Adrenal gland (tissue), 12 donors: ENCODE data around the gene HMGN4. TPM values are rescaled to one million over a fixed set of nuclear protein-coding genes. Genes with fewer than 3 reads are reported as not detected.

Source experiments
- DNase-seq, 7 donors: peaks; one replicate each; pipeline ENCODE4 v3.0.0-alpha.2; 2019 to 2020
- H3K27ac ChIP-seq, 5 donors: fragments of 200-600 bp; sonication (generic) in 4 of 5; 1 replicate in 3 of 5; 2 replicates in 2 of 5; pipeline versions ENCODE4 v1.5.1 to v1.8.0; 2016 to 2020; ENCODE audit warnings: mild to moderate bottlenecking in 1 of 5
- H3K27me3 ChIP-seq: fragments of 200-600 bp; 2 replicates; pipeline ENCODE4 v1.8.0; 2021
- H3K36me3 ChIP-seq, 2 donors: fragments of 200-600 bp; replicated peaks in 1 of 2; 1 replicate in 1 of 2; 2 replicates in 1 of 2; pipeline versions ENCODE4 v1.5.1 to v1.8.0; 2018 to 2022
- H3K4me1 ChIP-seq, 2 donors: fragments of 200-600 bp; replicated peaks in 1 of 2; 1 replicate in 1 of 2; 2 replicates in 1 of 2; pipeline versions ENCODE4 v1.5.1 to v1.8.0; 2018 to 2021
- H3K4me3 ChIP-seq, 4 donors: fragments of 200-600 bp; sonication (generic) in 3 of 4; one replicate each; pipeline ENCODE4 v1.5.1; 2016 to 2018
- H3K9me3 ChIP-seq, 3 donors: fragments of 200-600 bp; sonication (generic) in 1 of 3; replicated peaks in 1 of 3; 1 replicate in 2 of 3; 2 replicates in 1 of 3; pipeline versions ENCODE4 v1.5.1 to v1.8.0; 2016 to 2021
- POLR2A ChIP-seq, 2 donors: fragments of 450-650 bp; IDR thresholded peaks; one replicate each; pipeline ENCODE4 v1.6.1; 2017; ENCODE audit warnings: antibody characterized with exemption in 2 of 2, mild to moderate bottlenecking in 2 of 2, moderate library complexity in 1 of 2
- WGBS, 4 donors: extraction: QIAGEN DNeasy Blood & Tissue Kit in 2 of 4; methylation state at CpG; one replicate each; pipeline versions ENCODE4 v1.1.5 to v1.1.7; 2013 to 2017; 5-methylcytosine and 5-hydroxymethylcytosine counted together
- intact Hi-C, 2 donors: fragments of 100-400 bp; cut with DNase I; formaldehyde crosslinking; loops; one replicate each; pipeline versions ENCODE4 v1.14.1 to v1.15.0; 2022 to 2023
- polyA plus RNA-seq, 3 donors: library from polyadenylated mRNA; stranded (reverse); fragments of 200-250 nt in 2 of 3; fragments of 350-450 nt in 1 of 3; fragmentation: Illumina TruSeq in 1 of 3; extraction: RNeasy Lipid Tissue Mini Kit (QIAGEN cat#74804) in 1 of 3; gene quantifications; one replicate each; pipeline ENCODE4 v1.2.3, GENCODE V29; 2013 to 2014
- total RNA-seq, 9 donors: library from RNA; depleted of rRNA in 4 of 9; stranded (reverse); fragments of >200 nt in 4 of 9; fragments of 120-200 nt in 1 of 9; fragmentation: NEBNext Ultra II Directional in 1 of 9; extraction: Animal tissue kit (Norgen Biotek cat#: 25700) in 1 of 9; gene quantifications; one replicate each; pipeline versions ENCODE4 v1.1.0 to v1.2.4, GENCODE V29; 2013 to 2023
- TF ChIP-seq, protein P1 (sequence below), 6 experiments: fragments of 450-650 bp in 4 of 6; fragments of 200-600 bp in 2 of 6; sonication (generic) in 1 of 6; IDR thresholded peaks; 1 replicate in 5 of 6; 2 replicates in 1 of 6; pipeline versions ENCODE4 v1.5.1 to v1.8.0; 2016 to 2021; ENCODE audit warnings: antibody characterized with exemption in 6 of 6, mild to moderate bottlenecking in 2 of 6, moderate library complexity in 1 of 6
- donor health status: healthy with polysubstance abuse.
- donor health status: Bipolar disorder and iron deficiency.
- donor health status: DM: yes; HTN: yes; CAD: no.
- donor health status: DM: no; HTN: no; CAD: no.
- donor health status: DM: no; HTN: no; CAD: no.
- donor health status: DM: yes; HTN: yes; CAD: no.

The HMGN4 gene
- total and polyA plus RNA-seq, 12 donors, result 13.9 to 68.9 (median 46.2) TPM

DNA sequence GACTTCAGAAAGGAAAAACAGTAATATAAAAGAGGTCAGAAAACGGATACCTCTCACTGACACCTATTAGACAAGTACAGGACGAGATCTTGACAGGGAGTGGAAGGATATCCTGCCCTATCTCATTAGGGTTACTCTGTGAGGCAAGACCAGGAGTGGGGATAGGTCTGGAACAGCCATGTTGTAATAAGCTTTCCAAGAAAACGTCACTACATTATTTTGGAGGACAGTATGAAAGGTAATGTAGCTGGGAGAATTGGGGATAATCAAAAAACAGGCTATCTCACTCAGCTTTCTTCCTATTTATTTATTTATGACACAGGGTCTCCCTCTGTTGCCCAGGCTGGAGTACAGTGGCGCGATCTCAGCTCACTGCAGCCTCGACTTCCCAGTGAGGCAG lies 25.3 kb downstream of the HMGN4 start:
- Histone ChIP-seq H3K4me3 (no peak overlapping the region), H3K27me3 (no peaks in the 10 kb centered on the region), H3K27ac (no peak overlapping the region), H3K36me3 (no peaks in the 10 kb centered on the region), H3K4me1 (no peaks in the 10 kb centered on the region), H3K9me3 (no peaks in the 10 kb centered on the region)
- WGBS, 4 donors, result 67 to 73% (median 71%) methylated on average over 6 of the region's 6 CpGs
- DNase-seq, result no peak
- intact Hi-C loops, result no loop called here
- TF ChIP-seq POLR2A (IDR thresholded peaks at IDR 0.05), result no peak
- TF ChIP-seq, protein P1, sequence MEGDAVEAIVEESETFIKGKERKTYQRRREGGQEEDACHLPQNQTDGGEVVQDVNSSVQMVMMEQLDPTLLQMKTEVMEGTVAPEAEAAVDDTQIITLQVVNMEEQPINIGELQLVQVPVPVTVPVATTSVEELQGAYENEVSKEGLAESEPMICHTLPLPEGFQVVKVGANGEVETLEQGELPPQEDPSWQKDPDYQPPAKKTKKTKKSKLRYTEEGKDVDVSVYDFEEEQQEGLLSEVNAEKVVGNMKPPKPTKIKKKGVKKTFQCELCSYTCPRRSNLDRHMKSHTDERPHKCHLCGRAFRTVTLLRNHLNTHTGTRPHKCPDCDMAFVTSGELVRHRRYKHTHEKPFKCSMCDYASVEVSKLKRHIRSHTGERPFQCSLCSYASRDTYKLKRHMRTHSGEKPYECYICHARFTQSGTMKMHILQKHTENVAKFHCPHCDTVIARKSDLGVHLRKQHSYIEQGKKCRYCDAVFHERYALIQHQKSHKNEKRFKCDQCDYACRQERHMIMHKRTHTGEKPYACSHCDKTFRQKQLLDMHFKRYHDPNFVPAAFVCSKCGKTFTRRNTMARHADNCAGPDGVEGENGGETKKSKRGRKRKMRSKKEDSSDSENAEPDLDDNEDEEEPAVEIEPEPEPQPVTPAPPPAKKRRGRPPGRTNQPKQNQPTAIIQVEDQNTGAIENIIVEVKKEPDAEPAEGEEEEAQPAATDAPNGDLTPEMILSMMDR (IDR thresholded peaks at IDR 0.05), result no peak

DNA sequence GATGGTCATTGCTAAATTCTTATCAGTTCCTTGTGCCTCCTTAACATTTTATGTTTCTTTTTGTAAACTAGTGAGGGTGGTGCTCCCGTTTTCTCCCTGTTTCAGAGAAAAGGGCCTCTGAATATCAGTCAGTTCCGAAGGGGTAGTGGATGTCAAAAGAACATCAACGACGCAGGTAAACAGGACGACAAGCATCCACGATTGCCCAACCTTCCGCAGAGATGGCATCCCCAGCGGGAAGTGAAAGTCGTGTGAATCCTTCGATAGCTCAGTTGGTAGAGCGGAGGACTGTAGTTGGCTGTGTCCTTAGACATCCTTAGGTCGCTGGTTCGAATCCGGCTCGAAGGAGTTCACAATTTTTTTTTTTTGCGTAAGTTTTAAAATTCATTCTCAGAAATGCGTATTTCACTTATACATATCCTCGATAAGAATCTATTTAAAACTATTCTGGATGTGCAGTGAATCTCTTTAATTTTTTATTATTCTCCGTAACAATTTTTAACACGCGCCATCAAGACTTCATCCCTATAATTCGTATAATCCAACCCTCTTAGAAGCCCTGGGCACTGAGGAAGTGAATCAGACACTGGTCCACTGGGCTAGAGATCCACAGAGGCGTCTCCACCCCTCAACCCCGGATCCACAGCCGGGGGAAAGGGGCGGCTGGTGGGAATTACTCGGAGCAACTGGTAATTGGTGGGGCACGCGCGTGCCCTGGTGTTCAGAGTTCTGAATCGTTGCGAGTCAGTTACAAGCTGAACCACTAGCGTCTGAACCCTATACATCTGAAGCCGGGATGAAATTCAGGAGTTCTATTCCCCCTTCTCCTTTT lies 30.7 kb downstream of the HMGN4 start:
- intact Hi-C loops, result no loop called here
- H3K27me3 ChIP-seq, result no peaks in the 10 kb centered on the region
- no peaks in the 10 kb centered on the region for H3K4me1 ChIP-seq
- H3K27ac ChIP-seq, result peak overlapping the region in 2 of 5 donors; percentile 64 to 66
- H3K36me3 ChIP-seq, result no peaks in the 10 kb centered on the region
- DNase-seq, result peak; percentile 84 to 99 (median 91)
- WGBS, 4 donors, result 3 to 7% (median 4%) methylated on average over 34 of the region's 34 CpGs
- peak overlapping the region in 2 of 4 donors; percentile 10 to 54 for H3K4me3 ChIP-seq
- H3K9me3 ChIP-seq, result no peaks in the 10 kb centered on the region
- TF ChIP-seq, protein P1 (IDR thresholded peaks at IDR 0.05), result peak in 1 of 6 experiments; percentile 6
- no peak for TF ChIP-seq POLR2A (IDR thresholded peaks at IDR 0.05)

DNA sequence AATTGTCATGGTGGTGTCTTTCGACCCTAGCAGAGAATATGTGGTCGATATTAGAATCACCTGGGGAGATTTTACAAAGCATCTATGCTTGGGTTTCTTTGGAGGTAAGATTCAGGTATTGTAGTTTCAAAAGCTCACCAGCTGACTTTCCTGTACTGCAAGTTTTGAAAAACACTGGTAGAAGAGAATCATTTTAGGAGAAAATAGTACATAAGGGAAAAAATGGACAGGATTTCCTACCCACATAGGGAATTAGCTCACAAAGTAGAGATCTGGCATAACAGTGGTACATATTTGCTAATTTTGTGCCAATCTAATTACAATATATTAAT lies 31.2 kb downstream of the HMGN4 start:
- Histone ChIP-seq H3K4me3 (no peak overlapping the region), H3K27ac (no peak overlapping the region), H3K27me3 (no peaks in the 10 kb centered on the region), H3K4me1 (no peaks in the 10 kb centered on the region), H3K9me3 (no peaks in the 10 kb centered on the region), H3K36me3 (no peaks in the 10 kb centered on the region)
- TF ChIP-seq, protein P1 (IDR thresholded peaks at IDR 0.05), result no peak
- TF ChIP-seq POLR2A (IDR thresholded peaks at IDR 0.05), result no peak
- no peak for DNase-seq
- WGBS, 4 donors, result 13 to 20% (median 15%) methylated on average over 2 of the region's 2 CpGs
- intact Hi-C loops, result no loop called here

DNA sequence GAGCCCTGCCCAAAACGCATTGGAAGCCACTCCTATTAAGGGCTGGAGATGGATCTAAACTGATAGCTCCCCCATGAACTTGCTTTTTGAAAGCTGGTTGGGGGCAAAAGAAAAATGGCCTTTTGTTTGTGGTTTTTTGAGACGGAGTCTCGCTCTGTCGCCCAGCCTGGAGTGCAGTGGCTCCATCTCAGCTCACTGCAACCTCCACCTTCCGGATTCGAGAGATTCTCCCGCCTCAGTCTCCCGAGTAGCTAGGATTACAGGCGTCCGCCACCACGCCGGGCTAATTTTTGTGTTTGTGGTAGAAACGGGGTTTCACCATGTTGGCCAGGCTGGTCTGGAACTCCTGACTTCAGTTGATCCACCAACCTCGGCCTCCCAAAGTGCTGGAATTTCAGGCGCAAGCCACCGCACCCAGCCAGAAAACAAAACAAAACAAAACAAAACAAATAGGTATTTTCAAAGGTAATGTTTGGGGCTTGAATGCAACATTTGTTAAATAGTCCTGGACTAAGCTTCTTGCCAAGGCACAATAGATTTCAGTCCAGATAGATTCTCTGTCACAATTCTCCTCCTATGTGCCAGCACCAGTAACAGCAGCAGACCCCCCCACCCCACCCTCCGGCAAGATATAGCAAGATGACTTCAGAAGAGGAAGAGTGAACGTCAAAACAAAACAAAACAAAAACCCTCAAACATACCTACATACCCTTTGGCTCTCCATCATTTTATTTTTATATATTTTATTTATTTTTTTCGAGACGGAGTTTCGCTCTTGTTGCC lies 32.1 kb downstream of the HMGN4 start:
- no peak for DNase-seq
- Histone ChIP-seq H3K4me1 (no peaks in the 10 kb centered on the region), H3K27me3 (no peaks in the 10 kb centered on the region), H3K9me3 (no peaks in the 10 kb centered on the region), H3K36me3 (no peaks in the 10 kb centered on the region), H3K4me3 (no peak overlapping the region), H3K27ac (no peak overlapping the region)
- intact Hi-C loops, result loop anchor here in 1 of 2 donors (10.0 kb wide), 1 partner anchor 225 kb away; no protein-coding TSS in a partner anchor
- TF ChIP-seq, protein P1 (IDR thresholded peaks at IDR 0.05), result no peak
- no peak for TF ChIP-seq POLR2A (IDR thresholded peaks at IDR 0.05)
- 81 to 87% (median 84%) methylated on average over 20 to 21 of the region's 21 CpGs for WGBS, 4 donors
